HG02970 (cell line): Measurements from ENCODE around the gene ZP4.
"Not testable (repeated sequence)": the region's sequence is repeated elsewhere in the genome, so short reads cannot be mapped to it uniquely, and the experiment has no call there.

Experiments
- ATAC-seq: cut with Tn5 transposase; IDR thresholded peaks from one replicate; pipeline ENCODE4 v1.9.1; 2021; ENCODE audit warnings: mild to moderate bottlenecking, moderate library complexity, moderate number of reproducible peaks; ENCODE audit not compliant: unreplicated experiment, low FRiP score

ZP4 gene

DNA sequence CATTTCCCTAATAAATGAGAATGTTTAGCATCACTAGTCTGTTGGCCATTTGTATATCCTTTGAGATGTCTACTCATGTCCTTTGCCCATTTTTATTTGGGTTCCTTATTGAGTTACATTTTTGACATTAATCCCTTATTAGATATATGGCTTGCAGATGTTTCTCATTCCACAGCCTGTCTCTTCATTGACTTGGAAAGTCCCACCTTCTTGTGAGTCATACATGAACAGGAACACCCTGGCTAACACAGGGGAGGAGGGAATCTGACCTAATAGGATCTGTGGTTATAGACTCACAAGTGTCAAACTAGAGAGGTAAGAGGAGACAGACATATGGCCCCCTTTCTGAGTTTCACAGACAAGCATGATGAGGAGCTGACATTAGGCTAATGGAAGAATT is 11.5 kb downstream of the ZP4 start:
- ATAC-seq = no peak

GRCh38 chr1:237878406-237878805 is 12.3 kb downstream of the ZP4 start:
- no peak for ATAC-seq

- no peak for ATAC-seq
These were observed 13.1 kb downstream of the ZP4 start for GRCh38 chr1:237877631-237878030.

GRCh38 chr1:237875291-237875690 is 15.4 kb downstream of the ZP4 start:
- ATAC-seq = no peak

DNA sequence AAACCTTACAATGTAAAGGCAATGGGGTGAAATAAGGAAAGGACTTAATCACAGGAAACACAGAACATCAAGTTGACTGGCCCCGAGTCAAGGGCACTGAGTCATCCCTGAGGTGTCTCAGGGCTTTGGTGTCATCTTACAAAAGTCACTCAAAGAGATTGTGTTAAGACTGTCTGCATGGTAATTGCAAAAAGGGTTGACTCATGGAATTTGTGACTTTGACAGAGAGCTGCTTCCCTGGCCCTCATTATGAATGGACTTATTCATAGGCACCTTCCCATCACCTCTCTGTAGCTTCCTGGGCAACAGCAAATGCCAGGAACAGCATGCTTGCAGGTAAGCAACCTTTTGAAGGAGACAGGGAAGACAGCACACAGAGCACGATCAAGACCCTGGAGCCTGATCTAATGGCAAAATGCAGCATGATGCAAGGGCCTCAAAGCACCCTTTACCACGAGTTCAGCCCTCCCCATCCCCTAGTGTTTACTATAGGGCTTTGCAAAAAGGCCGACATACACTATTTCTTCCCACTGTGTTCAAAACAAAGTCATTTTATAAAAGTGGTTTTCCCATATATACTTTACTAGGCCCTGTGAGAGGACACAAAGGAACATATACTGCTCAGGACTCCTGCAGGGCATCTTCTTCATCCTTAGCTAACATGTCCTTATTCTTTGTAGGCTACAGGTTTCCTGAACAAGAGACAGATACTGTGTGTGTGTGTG is 17.1 kb downstream of the ZP4 start:
- ATAC-seq = no peak

- ATAC-seq = no peak
These were observed 21.7 kb downstream of the ZP4 start for GRCh38 chr1:237868817-237869600.

- no peak for ATAC-seq
These were observed 23.3 kb downstream of the ZP4 start for GRCh38 chr1:237867380-237867888.

GRCh38 chr1:237864338-237865244 is 26.1 kb downstream of the ZP4 start:
- no peak for ATAC-seq

DNA sequence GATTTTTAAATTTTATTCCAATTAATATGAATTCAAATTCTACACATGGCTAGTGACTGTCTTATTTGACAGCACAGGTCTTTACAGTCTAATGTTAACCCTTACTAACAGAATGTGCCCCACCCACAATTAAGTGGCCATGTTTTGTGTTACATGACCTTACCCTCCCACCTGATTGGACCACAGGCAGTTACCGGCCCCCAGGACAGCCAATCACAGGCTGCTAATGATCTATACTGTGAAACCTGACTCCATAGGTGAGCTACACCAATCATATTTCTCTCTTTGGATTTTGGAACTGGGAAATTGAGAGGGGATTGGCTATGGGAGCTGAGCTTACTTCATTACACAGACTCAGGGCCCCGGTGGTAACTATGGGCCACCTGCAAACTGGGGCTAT is 27.5 kb downstream of the ZP4 start:
- no peak for ATAC-seq

GRCh38 chr1:237861944-237862343 is 28.8 kb downstream of the ZP4 start:
- ATAC-seq = no peak

- ATAC-seq = no peak
These were observed 31.7 kb downstream of the ZP4 start for GRCh38 chr1:237858992-237859391.

DNA sequence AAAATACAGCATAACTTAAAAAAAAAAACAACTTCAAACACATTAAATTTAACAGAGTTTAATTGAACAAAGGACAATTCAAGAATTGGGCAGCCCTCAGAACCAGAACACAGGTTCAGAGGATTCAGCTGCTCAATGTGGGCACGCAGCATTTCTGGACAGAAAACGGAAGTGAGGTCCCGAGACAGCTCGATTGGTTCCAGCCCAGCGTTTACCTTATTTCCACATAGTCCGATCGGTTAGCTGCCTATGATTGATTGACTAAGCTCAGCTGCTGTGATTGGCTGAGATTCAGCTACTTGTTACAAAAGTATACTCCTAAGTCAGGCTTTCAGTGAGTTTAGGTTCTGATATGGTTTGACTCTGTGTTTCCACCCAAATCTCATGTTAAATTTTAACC is 33.3 kb downstream of the ZP4 start:
- no peak for ATAC-seq

DNA sequence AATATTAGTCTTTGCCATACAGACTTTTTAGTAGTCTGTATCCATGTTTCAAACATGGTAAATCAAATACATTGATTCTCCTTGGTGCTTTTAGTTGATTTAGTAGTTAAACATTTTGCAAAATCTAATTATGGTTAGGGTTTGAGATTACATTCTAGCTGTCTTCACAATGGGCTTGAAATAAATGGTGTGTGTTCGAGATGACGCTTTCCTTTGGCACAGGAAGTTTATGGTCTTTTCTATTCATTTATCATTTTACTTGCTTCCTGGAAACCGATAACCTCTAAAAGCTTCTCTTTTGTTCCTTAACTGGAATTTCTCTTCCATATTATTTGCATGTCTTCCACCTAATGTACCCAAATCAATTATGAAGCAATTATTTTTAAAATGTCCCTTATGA is 38.4 kb downstream of the ZP4 start:
- ATAC-seq = no peak

GRCh38 chr1:237851210-237851845 is 39.4 kb downstream of the ZP4 start:
- ATAC-seq = no peak

DNA sequence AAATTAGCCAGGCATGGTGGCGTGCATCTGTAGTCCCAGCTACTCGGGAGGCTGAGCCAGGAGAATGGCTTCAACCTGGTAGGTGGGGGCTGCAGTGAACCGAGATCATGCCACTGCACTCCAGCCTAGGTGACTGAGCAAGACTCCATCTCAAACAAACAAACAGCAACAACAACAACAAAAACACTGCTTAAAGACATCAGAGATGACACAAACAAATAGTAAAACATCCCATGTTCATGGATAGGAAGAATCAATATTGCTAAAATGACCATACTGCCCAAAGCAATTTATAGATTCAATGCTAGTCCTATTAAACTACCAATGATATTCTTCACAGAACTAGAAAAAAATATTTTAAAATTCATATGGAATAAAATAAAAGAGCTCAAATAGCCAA is 47.2 kb downstream of the ZP4 start:
- not testable (repeated sequence) for ATAC-seq

DNA sequence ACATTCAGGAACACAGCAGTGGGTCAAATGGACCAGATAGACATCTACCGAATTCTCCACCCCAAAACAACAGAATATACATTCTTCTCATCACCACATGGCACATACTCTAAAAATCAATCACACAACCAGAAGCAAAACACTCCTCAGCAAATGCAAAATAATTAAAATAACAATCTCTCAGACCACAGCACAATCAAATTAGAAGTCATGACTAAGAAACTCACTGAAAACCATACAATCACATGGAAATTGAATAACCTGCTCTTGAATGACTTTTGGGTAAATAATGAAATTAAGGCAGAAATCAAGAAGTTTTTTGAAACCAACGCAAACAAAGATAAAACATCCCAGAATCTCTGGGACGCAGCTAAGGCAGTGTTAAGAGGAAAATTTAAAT is 49.2 kb downstream of the ZP4 start:
- ATAC-seq = no peak

GRCh38 chr1:237838904-237839534 is 51.7 kb downstream of the ZP4 start:
- ATAC-seq = no peak

GRCh38 chr1:237838320-237838719 is 52.4 kb downstream of the ZP4 start:
- no peak for ATAC-seq

DNA sequence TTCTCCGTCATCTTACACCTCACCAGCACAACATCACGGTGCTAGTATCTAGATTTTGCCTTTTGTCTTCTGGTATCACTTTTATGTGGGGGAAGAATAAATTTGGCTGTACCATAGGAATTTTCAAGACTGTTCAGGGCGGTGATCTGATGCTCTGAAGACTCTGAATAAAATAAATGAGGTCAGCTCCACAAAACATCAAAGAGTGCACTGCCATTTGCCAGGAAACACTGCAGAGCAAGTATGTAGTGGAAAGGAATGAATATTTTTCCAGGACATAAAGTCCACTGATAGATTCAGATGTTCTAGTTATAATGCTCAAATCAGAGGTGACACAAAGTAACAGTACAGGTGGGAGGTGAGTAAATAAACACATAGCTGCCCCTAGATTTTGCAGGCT is 56.3 kb downstream of the ZP4 start:
- ATAC-seq = no peak

DNA sequence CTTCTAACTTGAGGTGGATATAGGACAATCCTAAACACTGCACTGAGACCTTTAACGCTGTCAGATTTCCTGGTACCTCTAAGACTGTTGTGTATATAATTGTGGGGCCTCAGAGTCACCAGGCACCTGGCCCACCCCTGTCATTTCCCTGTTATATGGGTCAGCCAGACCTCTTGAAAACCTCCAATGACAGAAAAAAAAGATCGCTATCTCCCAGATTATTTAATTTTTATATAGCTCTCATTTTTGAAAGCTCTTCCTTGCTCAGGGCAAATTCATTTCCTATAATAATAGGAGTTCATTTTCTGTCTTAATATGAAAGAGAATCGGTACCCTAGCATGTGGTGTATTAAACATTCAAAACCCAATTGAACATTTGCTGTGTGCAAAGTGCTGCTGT is 56.7 kb downstream of the ZP4 start:
- ATAC-seq = no peak
